ENCODE results near the gene CCDC138.
A peak's percentile ranks its signal among the peaks of the same experiment; 100 is the strongest.
"Not testable (repeated sequence)": the region's sequence is repeated elsewhere in the genome, so short reads cannot be mapped to it uniquely, and the experiment has no call there.

The CCDC138 gene

GRCh38 chr2:108786354-108787215 is at the start of gene CCDC138:
TSS of gene CCDC138 (plus strand) at chr2:108786771. CDS start at chr2:108786823, 52 bp downstream.
- DNase-seq (ENCODE audit: extremely low read depth, low read depth) = peak; percentile 39
- H3K4me3 ChIP-seq (replicated peaks; ENCODE audit: low read depth, low read length) = peak within 1 kb of the TSS; percentile 66
- TF ChIP-seq CTCF (IDR thresholded peaks at IDR 0.05; ENCODE audit: low read depth, low read length, missing control alignments) = no peak

GRCh38 chr2:108757973-108758372 is 28.6 kb upstream of the CCDC138 start:
- not testable (repeated sequence) for DNase-seq (ENCODE audit: extremely low read depth, low read depth)

GRCh38 chr2:108762618-108763017 is 24.0 kb upstream of the CCDC138 start:
- not testable (repeated sequence) for DNase-seq (ENCODE audit: extremely low read depth, low read depth); H3K4me3 ChIP-seq (replicated peaks; ENCODE audit: low read depth, low read length)

More at GRCh38 chr2:108757973-108758372, 28.6 kb upstream of the CCDC138 start:
- not testable (repeated sequence) for H3K4me3 ChIP-seq (replicated peaks; ENCODE audit: low read depth, low read length)

GRCh38 chr2:108766671-108767070 is 19.9 kb upstream of the CCDC138 start:
- not testable (repeated sequence) for DNase-seq (ENCODE audit: extremely low read depth, low read depth); H3K4me3 ChIP-seq (replicated peaks; ENCODE audit: low read depth, low read length)

GRCh38 chr2:108767859-108768258 is 18.7 kb upstream of the CCDC138 start:
- not testable (repeated sequence) for DNase-seq (ENCODE audit: extremely low read depth, low read depth); H3K4me3 ChIP-seq (replicated peaks; ENCODE audit: low read depth, low read length)

GRCh38 chr2:108776475-108776874 is 10.1 kb upstream of the CCDC138 start:
- no peak for DNase-seq (ENCODE audit: extremely low read depth, low read depth)
- TF ChIP-seq CTCF (IDR thresholded peaks at IDR 0.05; ENCODE audit: low read depth, low read length, missing control alignments) = no peak
- no peak overlapping the region for H3K4me3 ChIP-seq (replicated peaks; ENCODE audit: low read depth, low read length)

GRCh38 chr2:108778857-108779256 is 7.7 kb upstream of the CCDC138 start:
- TF ChIP-seq CTCF (IDR thresholded peaks at IDR 0.05; ENCODE audit: low read depth, low read length, missing control alignments) = no peak
- no peak for DNase-seq (ENCODE audit: extremely low read depth, low read depth)
- no peak overlapping the region for H3K4me3 ChIP-seq (replicated peaks; ENCODE audit: low read depth, low read length)

GRCh38 chr2:108786008-108786353 is 590 bp upstream of the CCDC138 start:
- peak overlapping the region; percentile 66 for H3K4me3 ChIP-seq (replicated peaks; ENCODE audit: low read depth, low read length)
- TF ChIP-seq CTCF (IDR thresholded peaks at IDR 0.05; ENCODE audit: low read depth, low read length, missing control alignments) = no peak
- DNase-seq (ENCODE audit: extremely low read depth, low read depth) = no peak

- DNase-seq (ENCODE audit: extremely low read depth, low read depth) = no peak
- no peak for TF ChIP-seq CTCF (IDR thresholded peaks at IDR 0.05; ENCODE audit: low read depth, low read length, missing control alignments)
- H3K4me3 ChIP-seq (replicated peaks; ENCODE audit: low read depth, low read length) = peak overlapping the region; percentile 66
These were observed 608 bp downstream of the CCDC138 start for GRCh38 chr2:108787216-108787541.
